DMS114 treated with DMSO at 0.1 percent for 48 hours (cell line): ENCODE measurements around the gene TOMM22.

Experiments
- DNase-seq: peaks from one replicate; lab custom pipeline; 2025; ENCODE audit not compliant: unreplicated experiment; lab: John Stamatoyannopoulos, UW

Gene TOMM22

GRCh38 chr22:38696606-38697424 lies 15.1 kb downstream of the TOMM22 start:
- no peak for DNase-seq

GRCh38 chr22:38697425-38698089 lies 15.8 kb downstream of the TOMM22 start:
- DNase-seq, result no peak

GRCh38 chr22:38698407-38699094 lies 16.8 kb downstream of the TOMM22 start:
- DNase-seq, result no peak

- DNase-seq, result no peak
These were observed 17.4 kb downstream of the TOMM22 start for GRCh38 chr22:38699143-38699542.

GRCh38 chr22:38699784-38700183 lies 18.0 kb downstream of the TOMM22 start:
- no peak for DNase-seq

GRCh38 chr22:38700270-38700788 lies 18.6 kb downstream of the TOMM22 start:
- no peak for DNase-seq

GRCh38 chr22:38700789-38701628 lies 19.3 kb downstream of the TOMM22 start, which contains the start of gene JOSD1:
Gene JOSD1, minus strand, starts transcription at chr22:38700943. Its CDS starts 956 bp downstream, at chr22:38699987.
- DNase-seq, result peak; percentile 53

- DNase-seq, result no peak
These were observed 23.0 kb downstream of the TOMM22 start for GRCh38 chr22:38704654-38705234.

- DNase-seq, result peak; percentile 100
These were observed 23.7 kb downstream of the TOMM22 start, which contains the start of gene GTPBP1 for GRCh38 chr22:38705235-38706100. Gene GTPBP1, plus strand, starts transcription at chr22:38705944. Its CDS starts 12 bp downstream, at chr22:38705956.

- DNase-seq, result no peak
These were observed 24.5 kb downstream of the TOMM22 start for GRCh38 chr22:38706101-38706900.

GRCh38 chr22:38706901-38707195 lies 25.1 kb downstream of the TOMM22 start:
- no peak for DNase-seq

GRCh38 chr22:38707346-38707745 lies 25.6 kb downstream of the TOMM22 start:
- no peak for DNase-seq

GRCh38 chr22:38707984-38708383 lies 26.2 kb downstream of the TOMM22 start:
- no peak for DNase-seq

GRCh38 chr22:38709306-38709705 lies 27.5 kb downstream of the TOMM22 start:
- no peak for DNase-seq

GRCh38 chr22:38710351-38710750 lies 28.6 kb downstream of the TOMM22 start:
- no peak for DNase-seq

- DNase-seq, result no peak
These were observed 29.1 kb downstream of the TOMM22 start for GRCh38 chr22:38710866-38711265.

GRCh38 chr22:38712486-38713207 lies 30.9 kb downstream of the TOMM22 start:
- DNase-seq, result no peak

- DNase-seq, result no peak
These were observed 32.2 kb downstream of the TOMM22 start for GRCh38 chr22:38713921-38714320.
